HG02885 (cell line): ENCODE data around the gene TTC38.
A peak's percentile ranks its signal among the peaks of the same experiment; 100 is the strongest.

Experiments
- ATAC-seq: cut with Tn5 transposase; IDR thresholded peaks from one replicate; pipeline ENCODE4 v1.9.1; 2021; ENCODE audit warnings: mild to moderate bottlenecking; ENCODE audit not compliant: unreplicated experiment, poor library complexity

TTC38 gene

GRCh38 chr22:46320716-46321386, 53.0 kb downstream of the TTC38 start:
- no peak for ATAC-seq

DNA sequence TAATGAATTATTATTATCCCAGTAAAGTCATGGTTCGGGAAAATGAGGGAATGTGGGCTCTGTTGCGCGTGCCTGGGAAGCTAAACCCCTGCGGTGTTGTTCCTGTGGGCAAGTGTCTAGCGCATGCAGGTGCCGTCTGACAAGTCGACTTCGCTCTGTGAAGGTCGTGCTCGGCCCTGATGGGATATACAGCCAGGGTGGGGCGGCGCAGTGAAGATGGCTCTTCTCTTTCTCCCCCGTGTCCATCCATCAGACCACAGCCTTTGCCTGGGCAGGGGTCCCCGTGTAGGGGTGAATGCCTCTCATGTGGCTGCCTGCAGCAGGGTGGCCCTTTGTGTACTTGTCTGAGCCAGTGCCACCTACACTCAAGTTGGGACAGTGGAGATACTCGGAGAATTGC, 54.9 kb downstream of the TTC38 start:
- no peak for ATAC-seq

DNA sequence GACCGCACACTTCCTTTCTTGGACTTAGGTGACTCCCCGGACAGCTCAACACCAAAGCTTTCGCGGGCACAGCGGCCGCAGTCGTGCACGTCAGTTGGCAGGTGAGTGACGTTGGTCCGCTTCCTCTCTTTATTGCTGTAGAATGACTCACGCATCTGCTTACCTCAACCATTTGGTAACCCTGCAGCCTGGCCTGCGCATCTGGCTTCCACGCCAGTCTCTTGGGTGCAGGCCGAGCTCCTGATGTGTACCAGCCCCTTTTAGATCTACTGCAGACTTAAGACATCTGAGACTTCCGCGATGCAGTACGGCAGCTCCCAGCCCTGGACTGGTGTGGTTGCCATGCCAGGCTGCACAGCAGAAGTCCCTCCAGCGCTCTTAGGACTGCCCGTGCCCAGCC, 55.4 kb downstream of the TTC38 start:
- no peak for ATAC-seq

- ATAC-seq: no peak
These were observed 58.4 kb downstream of the TTC38 start for GRCh38 chr22:46326066-46326680.

GRCh38 chr22:46327691-46328465, 60.1 kb downstream of the TTC38 start:
- ATAC-seq: no peak

DNA sequence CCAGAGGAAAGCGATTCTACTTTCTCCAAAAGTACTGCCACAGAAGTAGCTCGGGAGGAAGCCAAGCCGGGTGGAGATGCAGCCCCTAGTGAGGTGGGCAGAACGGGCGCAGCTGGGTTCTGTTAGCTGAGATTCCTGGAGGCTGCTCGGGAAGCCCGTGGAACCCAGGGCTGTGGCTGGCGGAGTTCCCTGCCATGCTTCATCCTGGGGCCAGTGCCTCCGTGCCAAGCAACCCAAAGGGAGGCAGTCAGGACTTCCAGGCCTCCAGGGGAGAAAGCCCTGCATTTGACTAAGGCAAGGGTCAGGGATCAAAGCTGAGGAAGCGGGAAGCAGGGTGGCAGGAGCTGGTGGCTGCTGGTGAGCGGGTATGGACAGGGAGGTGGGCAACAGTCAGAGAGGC, 61.0 kb downstream of the TTC38 start:
- ATAC-seq: no peak

DNA sequence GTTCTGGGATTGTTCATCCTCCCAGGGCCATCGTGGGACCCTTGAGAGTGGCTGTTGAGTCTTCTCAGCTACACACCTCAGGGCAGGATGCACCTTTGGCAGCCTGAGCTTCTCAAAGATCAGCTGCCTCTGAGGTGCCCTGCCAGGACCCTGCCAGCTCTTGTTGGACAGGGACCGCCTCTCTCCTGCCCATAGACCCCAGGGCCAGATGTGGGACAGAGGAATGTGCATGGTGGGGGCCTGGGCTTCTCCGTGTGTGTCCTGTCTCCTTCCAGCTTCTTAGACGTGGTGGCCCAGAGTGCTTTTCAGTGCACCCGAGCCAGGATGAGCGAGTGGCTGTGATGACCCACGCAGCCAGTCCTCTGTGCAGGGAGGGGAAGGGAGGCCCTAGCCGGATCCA, 61.8 kb downstream of the TTC38 start:
- ATAC-seq: no peak

DNA sequence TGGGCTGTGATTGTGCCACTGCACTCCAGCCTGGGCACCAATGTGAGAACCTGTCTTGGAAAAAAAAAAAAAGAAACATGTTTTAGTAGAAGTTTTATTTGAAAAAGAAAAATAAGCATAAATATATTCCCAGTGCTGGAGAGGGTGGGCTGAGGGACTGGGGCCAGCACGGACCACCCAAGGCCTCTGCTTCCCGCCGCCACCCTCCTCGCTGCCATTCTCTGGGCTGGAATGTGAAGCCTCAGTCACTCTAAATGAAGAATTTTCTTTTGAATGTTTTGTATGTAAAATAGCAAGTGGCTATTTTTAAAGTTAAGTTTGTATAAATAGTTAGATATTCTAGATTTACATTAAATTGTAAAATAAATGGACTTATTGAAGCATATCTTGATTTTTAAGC, 62.6 kb downstream of the TTC38 start:
- no peak for ATAC-seq

GRCh38 chr22:46331496-46331895, 63.7 kb downstream of the TTC38 start:
- ATAC-seq: no peak

DNA sequence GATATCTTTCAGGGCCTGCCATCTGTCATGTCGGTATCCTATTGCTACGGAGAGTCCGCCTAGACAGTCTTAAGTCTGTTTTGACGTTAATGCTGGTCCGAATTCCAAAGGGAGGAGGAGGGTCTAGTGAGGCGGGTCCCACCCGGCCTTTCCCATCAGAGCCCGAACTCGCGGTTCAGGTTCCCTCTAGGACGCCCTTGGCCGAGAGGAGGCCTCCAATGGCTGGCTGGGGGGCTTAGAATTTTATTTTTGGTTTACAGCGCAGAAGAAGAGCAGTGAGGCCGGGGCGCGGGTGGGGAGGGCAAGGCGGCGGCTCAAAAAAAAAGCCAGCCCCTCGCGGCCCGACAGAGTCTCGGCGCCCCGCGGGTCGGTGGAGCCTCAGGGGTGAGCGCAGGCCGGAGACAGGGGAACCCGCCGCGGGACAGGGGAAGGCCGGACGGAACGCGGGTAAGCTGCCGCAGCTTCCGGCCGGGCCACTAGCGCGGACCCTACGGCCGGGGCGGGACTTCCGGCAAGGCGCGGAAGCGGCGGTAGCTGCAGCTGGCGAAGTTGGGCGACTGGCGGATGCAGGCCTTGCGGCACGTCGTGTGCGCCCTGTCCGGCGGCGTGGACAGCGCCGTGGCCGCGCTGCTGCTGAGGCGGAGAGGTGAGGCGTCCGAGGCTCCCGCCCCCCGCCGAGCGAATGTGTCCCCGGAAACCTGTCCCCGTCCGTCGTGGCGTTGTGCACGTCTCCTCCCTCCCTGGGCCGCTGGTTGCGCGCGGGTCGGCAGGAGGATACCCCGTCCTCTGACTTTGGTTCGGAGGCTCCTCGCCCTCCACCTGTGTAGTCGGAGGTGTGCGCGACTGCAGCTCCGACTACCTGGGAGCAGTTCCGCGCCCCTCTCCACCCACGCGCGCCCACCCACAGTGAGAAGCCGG, 67.7 kb downstream of the TTC38 start, which contains the start of gene TRMU:
TSS of gene TRMU (plus strand) at position 514 of the 918 bp plus-strand sequence. CDS start at position 565, 51 bp downstream.
- peak; percentile 93 for ATAC-seq

GRCh38 chr22:46336119-46337078, 68.6 kb downstream of the TTC38 start:
- peak; percentile 15 for ATAC-seq

GRCh38 chr22:46337870-46338269, 70.1 kb downstream of the TTC38 start:
- ATAC-seq: no peak

- no peak for ATAC-seq
These were observed 70.8 kb downstream of the TTC38 start for GRCh38 chr22:46338636-46339035.

DNA sequence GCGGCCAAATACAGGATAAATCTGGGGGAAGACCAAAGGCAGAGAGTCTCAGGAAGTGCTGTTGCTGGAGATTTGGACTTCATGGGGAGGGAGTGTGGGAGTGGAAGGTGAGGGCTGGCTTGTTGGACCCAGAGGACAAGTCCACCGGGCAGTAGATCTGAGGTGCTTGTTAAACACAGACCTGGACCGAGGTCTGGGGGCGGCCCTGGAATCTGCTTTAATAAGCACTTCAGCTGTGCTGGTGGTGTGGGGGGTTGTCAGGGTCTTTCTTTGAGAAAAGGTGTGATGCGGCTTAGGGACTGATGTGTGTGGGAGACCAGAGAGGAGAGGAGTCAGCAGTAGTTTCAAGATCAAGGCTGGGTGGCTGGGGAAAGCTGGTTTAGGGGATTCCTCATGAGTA, 72.1 kb downstream of the TTC38 start:
- no peak for ATAC-seq

DNA sequence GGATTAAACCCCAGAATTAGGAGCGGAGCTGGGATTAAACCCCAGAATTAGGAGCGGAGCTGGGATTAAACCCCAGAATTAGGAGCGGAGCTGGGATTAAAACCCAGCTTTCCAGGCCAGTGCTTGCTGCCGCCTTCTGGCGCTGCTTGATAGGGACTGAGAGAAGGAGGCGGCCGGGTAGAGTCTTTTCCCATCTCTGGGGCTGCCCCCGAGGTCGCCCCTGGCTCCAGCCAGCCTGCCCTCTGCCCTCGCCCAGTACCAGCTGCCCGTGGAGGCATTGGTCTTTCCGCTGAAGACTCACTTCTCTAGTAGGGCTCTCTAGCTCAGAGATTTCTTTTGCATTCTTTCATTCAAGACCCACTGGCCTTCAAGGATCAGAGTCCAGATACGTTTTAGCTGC, 72.9 kb downstream of the TTC38 start:
- ATAC-seq: no peak
